ENCODE data around the gene VOPP1.

Gene VOPP1

GRCh38 chr7:55532150-55532917, 40.0 kb downstream of the VOPP1 start:
- no peak for DNase-seq (ENCODE audit: low read depth)

DNA sequence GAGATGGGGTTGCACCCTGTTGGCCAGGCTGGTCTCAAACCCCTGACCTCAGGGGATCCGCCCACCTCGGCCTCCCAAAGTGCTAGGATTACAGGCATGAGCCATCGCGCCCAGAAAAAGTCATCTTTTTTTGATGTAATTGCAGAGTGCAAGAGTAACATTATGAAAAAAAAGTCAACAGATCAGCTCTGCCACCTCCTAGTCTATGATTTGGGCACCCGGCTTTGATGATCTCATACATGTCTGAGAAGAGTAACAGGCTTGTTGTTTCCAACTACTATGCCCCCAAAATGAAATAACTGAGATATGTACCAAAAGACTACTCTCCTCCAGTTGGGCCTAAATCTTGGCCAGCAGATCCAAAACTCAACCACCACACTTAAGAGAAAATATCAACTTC, 40.8 kb downstream of the VOPP1 start:
- no peak for DNase-seq (ENCODE audit: low read depth)

DNA sequence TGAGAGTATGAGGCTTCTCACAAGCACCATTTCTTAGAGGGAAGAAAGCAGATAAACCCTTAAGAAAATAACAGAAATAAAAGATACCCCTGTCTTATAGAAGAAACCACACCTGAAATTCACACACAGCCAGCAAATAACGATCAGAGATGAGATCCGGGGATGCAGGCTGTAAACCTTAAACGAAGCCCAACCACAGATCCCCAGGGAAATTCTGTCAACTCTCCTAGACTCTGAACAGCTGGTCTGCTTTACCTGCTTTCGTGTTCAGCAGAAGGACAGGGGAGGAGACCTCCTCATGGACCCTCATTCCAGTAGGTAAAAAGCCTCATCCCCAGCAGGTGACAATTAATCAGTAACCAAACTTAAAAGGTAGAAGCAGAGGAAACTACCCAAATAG, 45.0 kb downstream of the VOPP1 start:
- DNase-seq (ENCODE audit: low read depth), result no peak

- no peak for DNase-seq (ENCODE audit: low read depth)
These were observed 45.5 kb downstream of the VOPP1 start for GRCh38 chr7:55526770-55527169.

- no peak for DNase-seq (ENCODE audit: low read depth)
These were observed 46.0 kb downstream of the VOPP1 start for GRCh38 chr7:55526329-55526728.

DNA sequence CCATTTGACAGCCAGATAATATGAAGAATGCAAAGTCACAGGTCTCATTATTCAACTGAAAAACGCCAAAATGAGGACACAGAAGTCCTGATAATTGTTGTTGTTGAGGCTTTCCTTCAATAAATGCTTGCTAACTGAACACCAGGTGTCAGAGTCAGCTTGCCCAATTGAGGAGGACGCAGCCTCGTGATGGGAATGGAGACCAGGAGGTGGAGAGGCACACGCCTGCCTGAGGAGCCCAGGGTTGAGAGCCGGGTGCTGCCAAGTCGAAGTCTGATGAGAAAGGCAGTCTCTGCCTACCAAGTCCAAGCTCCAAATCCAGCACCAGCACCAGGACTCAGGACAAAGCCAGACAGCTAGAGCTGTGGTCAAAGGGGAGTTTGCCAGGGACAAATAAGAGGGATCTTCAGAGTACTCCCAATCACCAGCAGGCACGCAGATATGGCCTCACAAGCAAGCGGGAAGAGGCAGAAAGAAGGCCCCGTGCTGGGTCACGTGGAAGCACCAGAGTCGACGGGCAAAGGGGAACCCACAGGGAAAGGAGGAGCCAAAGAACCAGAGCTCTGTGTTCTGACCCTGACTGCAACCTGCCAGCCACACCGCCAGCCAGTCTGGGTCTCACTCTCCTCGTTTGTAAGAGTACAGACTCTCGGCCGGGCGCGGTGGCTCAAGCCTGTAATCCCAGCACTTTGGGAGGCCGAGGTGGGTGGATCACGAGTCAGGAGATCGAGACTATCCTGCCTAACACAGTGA, 47.6 kb downstream of the VOPP1 start:
- no peak for DNase-seq (ENCODE audit: low read depth)

- DNase-seq (ENCODE audit: low read depth), result no peak
These were observed 48.9 kb downstream of the VOPP1 start for GRCh38 chr7:55523366-55523765.

DNA sequence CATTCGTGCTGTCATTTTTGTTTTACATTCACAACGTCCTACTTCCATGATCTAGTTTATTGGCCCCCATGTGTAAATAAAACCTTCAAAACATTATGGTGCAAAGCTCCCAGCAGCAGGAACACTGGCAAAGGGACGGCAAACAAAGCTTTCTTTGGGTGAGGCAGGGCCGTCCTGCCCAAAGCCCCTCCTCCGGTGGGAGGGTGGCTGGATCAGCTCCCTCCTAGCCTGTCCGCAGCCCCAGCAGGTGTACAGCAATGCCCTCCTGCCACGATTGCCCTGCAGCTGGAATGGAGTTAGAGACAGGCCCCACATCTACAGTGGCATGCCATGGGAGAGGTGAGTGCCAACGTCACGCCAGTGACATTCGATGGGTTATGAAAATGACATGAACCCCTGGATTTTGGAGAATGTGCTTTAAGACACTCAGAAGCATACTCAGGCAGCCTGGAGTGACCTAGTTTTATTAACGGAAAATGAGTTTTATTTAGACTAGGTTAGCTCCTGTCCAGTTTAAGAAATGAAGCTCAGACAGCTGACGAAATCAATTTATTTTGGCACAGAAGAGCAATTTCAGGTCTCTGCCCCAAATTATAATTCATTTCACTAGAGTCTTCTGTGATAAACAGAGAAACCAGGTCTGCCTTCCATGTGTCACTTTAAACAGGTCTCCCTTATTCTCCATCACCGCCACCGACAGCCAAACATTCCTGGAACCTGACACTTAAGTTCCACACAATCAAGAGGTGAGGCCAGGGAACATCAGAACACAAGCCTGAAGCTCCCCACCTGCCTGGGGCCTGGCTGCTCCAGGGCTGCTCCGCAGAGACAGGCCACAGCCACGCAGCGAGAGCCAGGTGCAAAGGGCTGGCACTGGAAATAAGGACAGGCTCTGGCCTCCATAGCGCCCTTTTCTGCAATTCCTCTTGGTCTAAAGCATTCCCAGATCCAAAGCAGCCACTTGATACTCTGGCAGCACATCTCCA, 50.1 kb downstream of the VOPP1 start:
- DNase-seq (ENCODE audit: low read depth), result no peak

DNA sequence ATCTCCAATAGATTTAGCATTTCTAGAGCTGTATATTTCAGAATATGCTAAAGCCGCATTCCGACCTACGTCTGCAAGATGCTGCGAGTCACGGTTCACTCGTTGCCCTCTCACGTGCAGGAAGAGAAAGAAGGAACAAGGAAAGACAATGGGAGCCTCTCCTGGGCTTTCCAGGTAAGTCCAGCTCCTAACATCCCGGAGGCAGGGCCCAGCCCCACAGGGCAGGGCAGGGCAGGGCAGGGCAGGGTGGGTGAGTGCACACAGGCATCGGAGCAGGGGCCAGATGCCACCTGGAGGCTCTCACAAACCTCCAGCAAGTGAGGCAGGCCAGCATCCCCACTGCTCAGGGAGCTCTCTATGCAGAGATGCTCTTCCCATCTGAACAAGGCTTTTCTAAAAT, 50.8 kb downstream of the VOPP1 start:
- no peak for DNase-seq (ENCODE audit: low read depth)

GRCh38 chr7:55520426-55521140, 51.7 kb downstream of the VOPP1 start:
- DNase-seq (ENCODE audit: low read depth), result no peak

- DNase-seq (ENCODE audit: low read depth), result no peak
These were observed 53.5 kb downstream of the VOPP1 start for GRCh38 chr7:55518836-55519235.

DNA sequence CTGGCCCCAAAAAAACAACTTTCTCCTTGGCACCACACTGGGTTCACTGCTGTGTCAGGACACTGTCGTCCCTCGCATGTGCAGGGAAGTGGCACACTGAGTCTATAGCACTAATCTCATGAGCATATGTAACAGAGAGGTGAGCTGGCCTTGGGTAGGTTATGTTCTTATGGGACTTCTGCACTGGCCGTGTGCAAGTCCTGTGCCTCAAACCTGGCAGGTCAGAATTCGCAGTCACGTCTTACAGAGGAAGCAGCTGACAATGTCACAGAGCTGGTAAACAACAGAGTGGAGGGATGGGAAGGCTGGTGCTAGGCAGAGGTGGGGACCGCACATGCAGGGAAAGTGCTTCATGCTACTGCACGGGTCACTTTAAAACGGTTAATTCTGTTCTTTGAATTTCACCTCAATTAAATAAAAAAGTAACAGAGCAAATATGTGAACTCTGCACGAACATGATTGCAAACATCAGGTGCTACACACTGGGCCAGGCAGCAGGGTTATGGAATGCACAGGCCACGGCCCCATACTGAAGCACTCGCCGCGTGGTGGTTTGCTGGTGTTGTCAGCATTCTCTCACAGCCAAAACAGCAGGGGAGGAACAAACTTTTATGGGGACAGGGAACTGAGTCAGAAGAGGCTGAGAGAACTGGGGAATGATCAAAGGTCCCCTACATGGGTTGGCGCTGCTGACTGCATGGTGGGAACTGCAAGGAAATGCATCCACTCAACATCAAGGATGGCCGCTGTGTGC, 54.2 kb downstream of the VOPP1 start:
- DNase-seq (ENCODE audit: low read depth), result no peak

GRCh38 chr7:55517191-55517633, 55.1 kb downstream of the VOPP1 start:
- DNase-seq (ENCODE audit: low read depth), result no peak

DNA sequence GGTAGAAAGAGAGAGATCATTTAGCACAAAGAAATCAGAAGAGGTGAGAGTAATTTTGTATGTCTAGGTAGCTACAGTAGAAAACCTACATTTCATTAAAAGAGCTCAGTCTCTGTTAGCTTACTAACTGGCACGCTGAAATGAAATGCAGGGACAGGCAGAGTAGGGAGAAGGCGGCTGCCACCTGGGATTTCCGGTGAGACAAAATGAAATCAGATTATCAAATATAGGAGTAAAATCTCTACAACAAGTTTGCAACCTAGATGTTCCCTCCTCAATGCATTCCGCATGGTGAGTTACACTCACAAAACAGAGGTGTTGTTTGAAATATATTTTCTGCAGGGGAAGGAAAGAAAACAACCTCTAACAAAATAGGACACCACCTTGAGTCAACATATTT, 55.9 kb downstream of the VOPP1 start:
- no peak for DNase-seq (ENCODE audit: low read depth)

DNA sequence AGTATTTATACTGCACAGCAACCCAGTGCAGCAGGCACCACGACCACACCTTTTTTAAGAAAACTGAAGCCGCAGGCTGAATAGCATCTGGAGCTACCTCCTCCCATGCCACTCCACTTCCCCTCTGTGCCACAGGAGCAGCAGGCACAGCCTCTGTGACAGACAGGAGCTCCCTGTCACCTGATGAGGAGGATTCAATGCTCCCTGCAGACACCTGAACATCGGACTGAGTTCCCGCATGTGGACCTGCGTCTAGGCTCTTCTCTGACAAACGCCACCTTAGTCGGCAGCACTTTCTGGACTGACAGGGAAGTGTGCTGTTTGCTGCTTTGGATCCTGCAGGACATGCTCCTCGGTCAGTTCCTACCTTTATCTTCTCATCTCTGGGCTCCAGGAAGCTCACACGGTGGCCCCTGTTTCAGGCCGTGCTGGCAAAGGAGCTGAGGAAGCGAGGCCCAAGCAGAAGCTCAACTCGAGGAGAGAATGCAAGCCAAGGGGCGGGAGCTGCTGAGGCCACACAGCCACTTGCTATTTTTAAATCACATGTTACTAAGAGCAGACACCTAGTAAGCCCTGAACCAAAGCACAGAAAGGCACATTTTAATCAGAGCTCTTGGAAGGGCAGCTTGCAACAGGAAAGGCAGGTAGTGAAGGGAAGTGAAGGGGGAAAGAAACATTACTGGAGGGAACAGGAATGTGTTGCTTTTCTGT, 56.6 kb downstream of the VOPP1 start:
- no peak for DNase-seq (ENCODE audit: low read depth)

DNA sequence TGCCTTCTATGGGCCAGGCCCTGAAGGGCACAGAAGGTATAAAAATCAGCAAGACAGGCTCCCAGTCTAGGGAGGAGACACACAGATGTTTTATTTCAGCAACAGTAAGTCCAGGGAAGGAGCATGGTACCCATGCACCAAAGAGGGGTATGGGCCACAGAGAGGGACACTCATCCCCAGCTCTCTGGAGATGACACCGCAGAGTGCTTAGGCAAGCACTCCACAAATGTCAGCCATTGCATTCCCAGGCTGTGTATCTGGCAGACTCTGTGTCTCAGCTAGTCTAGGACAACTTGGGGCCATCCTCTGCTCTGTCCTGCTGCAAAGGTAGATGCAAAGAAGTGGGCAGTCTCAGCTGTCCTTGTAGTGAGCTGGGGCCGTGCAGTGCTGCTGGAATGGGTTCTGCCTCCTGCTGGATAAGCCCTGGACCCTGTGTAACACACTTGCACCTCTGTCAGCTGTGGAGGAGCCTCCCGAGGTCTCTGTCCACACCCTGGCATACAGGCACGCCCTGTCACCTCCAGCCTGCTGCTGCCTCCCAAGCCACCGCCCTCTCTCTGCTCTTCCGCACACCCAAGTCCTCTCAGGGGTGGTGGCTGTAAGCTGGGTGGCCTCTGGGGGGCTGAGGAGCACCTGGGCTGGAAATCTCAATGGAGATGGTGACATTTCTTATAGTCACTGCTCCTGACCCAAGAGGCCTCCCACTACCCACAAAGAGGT, 57.6 kb downstream of the VOPP1 start:
- no peak for DNase-seq (ENCODE audit: low read depth)

DNA sequence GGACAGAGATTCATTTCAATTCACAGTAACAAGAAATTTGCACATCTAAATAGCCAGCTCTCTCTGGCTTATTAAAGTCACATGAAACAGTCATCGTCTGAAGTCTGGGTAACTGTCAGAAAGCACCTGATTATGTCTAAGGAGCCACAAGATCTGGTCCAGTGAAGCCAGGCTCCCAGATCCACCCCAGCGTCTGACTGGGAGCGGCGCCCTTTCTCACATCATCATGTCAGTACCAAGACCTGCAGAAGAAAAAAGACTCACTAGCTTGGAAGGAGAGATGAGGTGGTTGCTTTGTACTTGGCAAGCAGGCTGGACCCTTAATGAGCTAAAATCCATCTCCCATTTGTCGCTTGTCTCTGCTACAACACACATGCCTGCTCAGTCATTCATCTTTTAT, 58.4 kb downstream of the VOPP1 start:
- DNase-seq (ENCODE audit: low read depth), result no peak

DNA sequence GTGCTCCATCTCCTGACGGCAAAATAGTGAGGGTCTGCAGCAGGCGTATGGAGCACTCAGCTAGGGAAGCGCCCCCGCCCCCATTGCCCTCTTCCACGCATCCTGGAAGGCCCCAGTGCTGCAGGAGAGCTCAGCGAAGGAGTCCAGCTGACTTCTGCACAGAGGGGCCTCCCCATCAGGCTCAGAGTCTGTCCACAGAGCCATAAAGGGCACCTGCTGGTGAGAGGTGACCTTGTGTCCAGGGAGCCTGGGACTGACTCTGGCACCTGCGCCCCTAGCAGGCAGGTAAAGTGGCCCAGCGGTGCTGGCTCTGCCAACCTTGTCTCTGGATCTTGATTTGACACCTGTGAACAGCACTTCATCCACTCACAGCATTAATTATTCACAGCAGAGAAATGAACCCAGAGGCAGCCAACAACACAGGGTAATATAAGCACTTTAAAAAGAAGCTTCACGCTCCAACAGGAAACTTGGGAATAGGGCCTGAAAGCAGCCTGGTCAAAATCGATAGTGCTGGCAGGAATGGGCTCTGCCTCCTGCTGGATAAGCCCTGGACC, 59.6 kb downstream of the VOPP1 start:
- DNase-seq (ENCODE audit: low read depth), result no peak

- no peak for DNase-seq (ENCODE audit: low read depth)
These were observed 61.7 kb downstream of the VOPP1 start for GRCh38 chr7:55510621-55511020.
